SK-N-SH (cell line): ENCODE results near the gene GPC5. TPM values are rescaled to one million over a fixed set of nuclear protein-coding genes. Genes with fewer than 3 reads are reported as not detected.

Experiments
- CTCF ChIA-PET: fragments of 300-600, 350-600 bp; formaldehyde crosslinking; extraction: SDS; loops from one replicate; lab custom pipeline; 2021; lab: Yijun Ruan, JAX
- POLR2A ChIA-PET: fragments of 350-600 bp; sonication (Branson Sonifier 250); formaldehyde crosslinking; extraction: SDS; loops from one replicate; lab custom pipeline; 2020; ENCODE audit warnings: antibody characterized with exemption, inconsistent platforms; lab: Yijun Ruan, JAX
- DNase-seq: peaks from one replicate; pipeline ENCODE4 v3.0.0; 2012
- H2AFZ ChIP-seq: fragments of 200-600 bp; sonication (generic); 2 replicates; pipeline ENCODE4 v1.8.1; 2016; ENCODE audit warnings: antibody characterized with exemption, mild to moderate bottlenecking, low read depth
- H3F3A ChIP-seq: fragments of 200-600 bp; sonication (generic); replicated peaks from 2 replicates; pipeline ENCODE3; 2016; ENCODE audit warnings: antibody characterized with exemption, mild to moderate bottlenecking; ENCODE audit not compliant: insufficient read depth
- H3K27ac ChIP-seq, 2 experiments: fragments of 200-500 bp in 1 of 2; fragments of 200-600 bp in 1 of 2; sonication (Bioruptor generic) in 1 of 2; sonication (generic), shearing (Covaris generic) in 1 of 2; 2 replicates each; pipeline versions ENCODE4 v1.5.1 to v1.6.1; 2014 to 2016; ENCODE audit warnings: low read depth in 2 of 2, inconsistent platforms in 1 of 2, low read length in 1 of 2, mild to moderate bottlenecking in 1 of 2, mixed read lengths in 1 of 2
- H3K27me3 ChIP-seq: fragments of 200-600 bp; sonication (generic), shearing (Covaris generic); 2 replicates; pipeline ENCODE4 v1.6.1; 2016; ENCODE audit warnings: mixed run types; ENCODE audit not compliant: insufficient read depth
- H3K36me3 ChIP-seq, 2 experiments: fragments of 200-500 bp in 1 of 2; fragments of 200-600 bp in 1 of 2; sonication (Bioruptor generic) in 1 of 2; sonication (generic) in 1 of 2; replicated peaks in 1 of 2; 2 replicates each; pipeline versions ENCODE3 to v1.5.1; 2014 to 2016; ENCODE audit warnings: low read length in 1 of 2, mild to moderate bottlenecking in 1 of 2; ENCODE audit not compliant: insufficient read depth in 2 of 2, control insufficient read depth in 1 of 2
- H3K4me1 ChIP-seq, 2 experiments: fragments of 200-500 bp in 1 of 2; fragments of 200-600 bp in 1 of 2; sonication (Bioruptor generic) in 1 of 2; sonication (generic), shearing (Covaris generic) in 1 of 2; 2 replicates each; pipeline versions ENCODE4 v1.5.1 to v1.6.1; 2014 to 2016; ENCODE audit warnings: low read depth in 1 of 2, low read length in 1 of 2, mixed run types in 1 of 2; ENCODE audit not compliant: insufficient read depth in 2 of 2, control insufficient read depth in 1 of 2
- H3K4me2 ChIP-seq: fragments of 200-600 bp; sonication (generic), shearing (Covaris generic); 2 replicates; pipeline ENCODE4 v1.6.1; 2017; ENCODE audit warnings: mixed run types
- H3K4me3 ChIP-seq, 2 experiments: fragments of 200-500 bp in 1 of 2; fragments of 200-600 bp in 1 of 2; sonication (Bioruptor generic) in 1 of 2; sonication (generic), shearing (Covaris generic) in 1 of 2; 2 replicates each; pipeline versions ENCODE4 v1.5.1 to v1.8.1; 2014 to 2016; ENCODE audit warnings: low read depth in 2 of 2, inconsistent platforms in 1 of 2, low read length in 1 of 2, mild to moderate bottlenecking in 1 of 2, mixed read lengths in 1 of 2, moderate library complexity in 1 of 2
- H3K79me2 ChIP-seq: fragments of 200-600 bp; sonication (generic); 2 replicates; pipeline ENCODE4 v1.8.1; 2017; ENCODE audit warnings: mild to moderate bottlenecking; ENCODE audit not compliant: insufficient read depth
- H3K9ac ChIP-seq: fragments of 200-600 bp; sonication (generic); 2 replicates; pipeline ENCODE4 v1.6.1; 2017; ENCODE audit warnings: mixed run types
- H3K9me2 ChIP-seq: fragments of 200-600 bp; sonication (generic); 2 replicates; pipeline ENCODE4 v1.6.1; 2017; ENCODE audit warnings: mixed run types
- H3K9me3 ChIP-seq: fragments of 200-600 bp; sonication (generic); 2 replicates; pipeline ENCODE4 v1.6.1; 2017; ENCODE audit warnings: mixed run types, mild to moderate bottlenecking, moderate library complexity
- H4K20me1 ChIP-seq: fragments of 200-600 bp; sonication (generic); 2 replicates; pipeline ENCODE4 v1.6.1; 2017; ENCODE audit warnings: mild to moderate bottlenecking, mixed run types; ENCODE audit not compliant: insufficient read depth
- CHD2 ChIP-seq: fragments of 150-350 bp; IDR thresholded peaks from 2 replicates; pipeline ENCODE4 v1.6.1; 2018; ENCODE audit warnings: low read length; ENCODE audit not compliant: partially characterized antibody
- CTCF ChIP-seq: fragments of 200-600 bp; sonication (generic); IDR thresholded peaks from 2 replicates; pipeline ENCODE4 v1.6.1; 2017; ENCODE audit warnings: antibody characterized with exemption, mild to moderate bottlenecking, moderate library complexity
- ELF1 ChIP-seq: IDR thresholded peaks from 2 replicates; pipeline ENCODE4 v1.4.0; 2012
- EP300 ChIP-seq, 2 experiments: IDR thresholded peaks; 2 replicates each; pipeline versions ENCODE4 v1.4.0 to v1.6.1; 2012; ENCODE audit warnings: borderline replicate concordance in 1 of 2, low read depth in 1 of 2, low read length in 1 of 2
- EZH2phosphoT487 ChIP-seq: fragments of 200-600 bp; sonication (generic); IDR thresholded peaks from 2 replicates; pipeline ENCODE4 v1.6.1; 2017; ENCODE audit warnings: low read depth, mixed run types, mild to moderate bottlenecking, antibody characterized with exemption, moderate library complexity, borderline replicate concordance
- FOXM1 ChIP-seq: IDR thresholded peaks from 2 replicates; pipeline ENCODE4 v1.4.0; 2012; ENCODE audit warnings: low read depth, mild to moderate bottlenecking
- GABPA ChIP-seq: IDR thresholded peaks from 2 replicates; pipeline ENCODE4 v1.4.0; 2012; ENCODE audit warnings: low read depth, mild to moderate bottlenecking
- GATA2 ChIP-seq: sonication (generic); formaldehyde crosslinking; IDR thresholded peaks from 2 replicates; pipeline ENCODE4 v1.5.0; 2020; ENCODE audit warnings: mild to moderate bottlenecking, missing genetic modification reagents
- NFIC ChIP-seq: IDR thresholded peaks from 2 replicates; pipeline ENCODE4 v1.4.0; 2012; ENCODE audit warnings: borderline replicate concordance
- PBX3 ChIP-seq: IDR thresholded peaks from 2 replicates; pipeline ENCODE4; 2012
- POLR2AphosphoS5 ChIP-seq: IDR thresholded peaks from 2 replicates; pipeline ENCODE4 v1.6.1; 2012; ENCODE audit warnings: low read depth, low read length
- RCOR1 ChIP-seq: fragments of 150-350 bp; IDR thresholded peaks from 2 replicates; pipeline ENCODE4 v1.6.1; 2017; ENCODE audit warnings: antibody characterized with exemption, low read length
- SMC3 ChIP-seq: IDR thresholded peaks from 2 replicates; pipeline ENCODE4 v1.6.1; 2012; ENCODE audit warnings: low read depth, low read length, improper control_type of control experiment
- USF2 ChIP-seq: fragments of 150-350 bp; IDR thresholded peaks from 2 replicates; pipeline ENCODE4 v1.6.1; 2017; ENCODE audit warnings: antibody characterized with exemption, low read length, low read depth, borderline replicate concordance
- YY1 ChIP-seq: IDR thresholded peaks from 2 replicates; pipeline ENCODE4 v1.4.0; 2012; ENCODE audit warnings: low read depth, mild to moderate bottlenecking
- WGBS: methylation state at CpG from one replicate; pipeline ENCODE4 v1.1.6; 2017; ENCODE audit warnings: low lambda C conversion rate; 5-methylcytosine and 5-hydroxymethylcytosine counted together
- polyA plus RNA-seq, 3 experiments: library from polyadenylated mRNA; depleted of rRNA; stranded (reverse); fragments of >200 nt; gene quantifications; 2 replicates each; pipeline ENCODE4 v1.2.3, GENCODE V29; 2012
- TF ChIP-seq, protein P1 (sequence below): IDR thresholded peaks from 2 replicates; pipeline ENCODE4 v1.4.0; 2012; ENCODE audit warnings: low read depth, borderline replicate concordance
- TF ChIP-seq, protein P2 (sequence below): IDR thresholded peaks from 2 replicates; pipeline ENCODE4 v1.4.0; 2012; ENCODE audit warnings: low read depth, borderline replicate concordance

GPC5 gene
- polyA plus RNA-seq, 1 of the 3 experiments (the other 2 are of a cell fraction), result 0.03 TPM

DNA sequence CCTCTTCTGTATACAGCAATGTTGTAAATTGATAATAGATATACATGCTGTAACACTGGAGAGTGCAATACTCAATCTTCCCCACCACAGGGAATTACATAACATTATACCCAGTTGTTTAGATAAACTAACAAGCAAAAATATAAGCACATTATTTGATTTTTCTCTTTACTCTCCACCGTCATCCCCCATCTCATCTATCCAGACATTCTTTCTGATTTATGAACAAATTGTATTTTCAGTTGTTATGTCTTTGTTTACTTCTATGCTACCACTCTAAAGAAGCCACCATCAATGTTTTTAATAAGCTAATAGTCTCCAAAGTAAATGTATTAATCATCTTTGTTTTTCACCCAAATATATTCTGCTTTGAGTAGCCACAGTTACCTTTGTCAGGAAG lies 1337.5 kb downstream of the GPC5 start:
- Histone ChIP-seq H3K9me2 (no peaks in the 10 kb centered on the region), H3K4me1 (no peaks in the 10 kb centered on the region; a peak in 1 of 4 replicates), H3K4me2 (no peak overlapping the region), H3K36me3 (no peaks in the 10 kb centered on the region), H2AFZ (no peak overlapping the region), H3K4me3 (no peak overlapping the region), H3K9me3 (no peaks in the 10 kb centered on the region), H3K9ac (no peak overlapping the region), H3K27ac (no peak overlapping the region), H4K20me1 (no peaks in the 10 kb centered on the region), H3F3A (no peaks in the 10 kb centered on the region), H3K27me3 (no peaks in the 10 kb centered on the region)
- CTCF ChIA-PET, result no interaction called here
- DNase-seq, result no peak
- TF ChIP-seq GATA2 (no peak), NFIC (no peak), SMC3 (no peak), GABPA (no peak), CHD2 (no peak), YY1 (no peak), POLR2AphosphoS5 (no peak), RCOR1 (no peak), EZH2phosphoT487 (no peak), EP300 (IDR thresholded peaks at IDR 0.05; ENCODE audit: borderline replicate concordance in 1 of 2, low read depth in 1 of 2, low read length in 1 of 2) (no peak), USF2 (no peak), CTCF (no peak), PBX3 (no peak), ELF1 (no peak), FOXM1 (no peak)
- TF ChIP-seq, protein P1, sequence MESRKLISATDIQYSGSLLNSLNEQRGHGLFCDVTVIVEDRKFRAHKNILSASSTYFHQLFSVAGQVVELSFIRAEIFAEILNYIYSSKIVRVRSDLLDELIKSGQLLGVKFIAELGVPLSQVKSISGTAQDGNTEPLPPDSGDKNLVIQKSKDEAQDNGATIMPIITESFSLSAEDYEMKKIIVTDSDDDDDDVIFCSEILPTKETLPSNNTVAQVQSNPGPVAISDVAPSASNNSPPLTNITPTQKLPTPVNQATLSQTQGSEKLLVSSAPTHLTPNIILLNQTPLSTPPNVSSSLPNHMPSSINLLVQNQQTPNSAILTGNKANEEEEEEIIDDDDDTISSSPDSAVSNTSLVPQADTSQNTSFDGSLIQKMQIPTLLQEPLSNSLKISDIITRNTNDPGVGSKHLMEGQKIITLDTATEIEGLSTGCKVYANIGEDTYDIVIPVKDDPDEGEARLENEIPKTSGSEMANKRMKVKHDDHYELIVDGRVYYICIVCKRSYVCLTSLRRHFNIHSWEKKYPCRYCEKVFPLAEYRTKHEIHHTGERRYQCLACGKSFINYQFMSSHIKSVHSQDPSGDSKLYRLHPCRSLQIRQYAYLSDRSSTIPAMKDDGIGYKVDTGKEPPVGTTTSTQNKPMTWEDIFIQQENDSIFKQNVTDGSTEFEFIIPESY, result no peak
- TF ChIP-seq, protein P2, sequence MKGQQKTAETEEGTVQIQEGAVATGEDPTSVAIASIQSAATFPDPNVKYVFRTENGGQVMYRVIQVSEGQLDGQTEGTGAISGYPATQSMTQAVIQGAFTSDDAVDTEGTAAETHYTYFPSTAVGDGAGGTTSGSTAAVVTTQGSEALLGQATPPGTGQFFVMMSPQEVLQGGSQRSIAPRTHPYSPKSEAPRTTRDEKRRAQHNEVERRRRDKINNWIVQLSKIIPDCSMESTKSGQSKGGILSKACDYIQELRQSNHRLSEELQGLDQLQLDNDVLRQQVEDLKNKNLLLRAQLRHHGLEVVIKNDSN, result no peak
- TF ChIP-seq, all 33 proteins: peak for 0
- 53% methylated on average over 1 of the region's 1 CpG for WGBS
- no peaks in the 10 kb centered on the region for H3K79me2 ChIP-seq
- POLR2A ChIA-PET, result no interaction called here
